HEK293T (cell line): Measurements from ENCODE around the gene GPR55.

Source experiments
- TARDBP ChIP-seq: fragments of 450-650 bp; IDR thresholded peaks from 2 replicates; pipeline ENCODE4 v1.6.1; 2016
- ZNF384 ChIP-seq: fragments of 450-650 bp; IDR thresholded peaks from 2 replicates; pipeline ENCODE4 v1.6.1; 2016

DNA sequence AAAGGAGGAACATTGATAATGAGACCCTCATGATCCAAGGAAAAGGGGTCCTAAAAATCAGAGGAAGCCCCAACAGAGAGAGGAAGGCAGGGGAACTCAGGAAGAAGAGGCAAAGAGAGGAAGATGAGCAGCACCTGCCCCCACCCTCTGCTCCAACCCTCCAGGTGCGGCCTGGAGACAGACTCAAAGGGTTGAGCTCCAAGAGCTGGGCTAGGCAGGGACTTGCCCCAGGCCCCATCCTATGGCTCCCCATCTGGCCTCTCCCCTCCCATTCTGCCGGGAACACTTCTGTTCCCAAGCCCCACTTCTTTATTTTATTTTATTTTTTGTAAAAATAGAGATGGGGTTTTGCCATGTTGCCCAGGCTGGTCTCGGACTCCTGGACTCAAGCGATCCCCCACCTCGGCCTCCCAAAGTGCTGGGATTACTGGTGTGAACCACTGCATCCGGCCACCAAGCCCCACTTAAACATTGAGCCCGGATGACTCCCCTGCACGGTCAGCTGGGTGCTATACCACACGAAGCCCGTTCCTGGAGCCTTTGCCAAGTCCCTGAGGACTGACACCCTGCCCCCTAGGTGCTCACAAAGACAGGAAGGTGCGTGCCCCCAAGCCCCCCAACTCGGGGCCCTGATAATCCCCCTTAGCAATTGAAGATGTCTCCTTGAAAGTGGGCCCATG is 3.8 kb upstream of the GPR55 start:
- no peak for TF ChIP-seq TARDBP
- TF ChIP-seq ZNF384, result no peak
